GM18907 (cell line): ENCODE measurements around the gene EML4.

Experiments
- ATAC-seq: cut with Tn5 transposase; IDR thresholded peaks from one replicate; pipeline ENCODE4 v1.9.1; 2021; ENCODE audit warnings: mild to moderate bottlenecking, moderate library complexity; ENCODE audit not compliant: unreplicated experiment

Gene EML4

GRCh38 chr2:42218712-42219111 is 49.6 kb downstream of the EML4 start:
- no peak for ATAC-seq

GRCh38 chr2:42219160-42219559 is 50.0 kb downstream of the EML4 start:
- ATAC-seq: no peak

- ATAC-seq: no peak
These were observed 51.4 kb downstream of the EML4 start for GRCh38 chr2:42220566-42220965.

- ATAC-seq: peak; percentile 19
These were observed 54.1 kb downstream of the EML4 start for GRCh38 chr2:42223067-42223854.

- peak; percentile 54 for ATAC-seq
These were observed 54.7 kb downstream of the EML4 start for GRCh38 chr2:42223855-42224268.

GRCh38 chr2:42224422-42225067 is 55.4 kb downstream of the EML4 start:
- no peak for ATAC-seq

- ATAC-seq: no peak
These were observed 56.4 kb downstream of the EML4 start for GRCh38 chr2:42225573-42225972.

GRCh38 chr2:42227491-42227890 is 58.3 kb downstream of the EML4 start:
- ATAC-seq: no peak

GRCh38 chr2:42228101-42228500 is 58.9 kb downstream of the EML4 start:
- ATAC-seq: no peak

GRCh38 chr2:42229949-42230348 is 60.8 kb downstream of the EML4 start:
- no peak for ATAC-seq

- no peak for ATAC-seq
These were observed 61.7 kb downstream of the EML4 start for GRCh38 chr2:42230891-42231290.

GRCh38 chr2:42232024-42232423 is 62.9 kb downstream of the EML4 start:
- no peak for ATAC-seq

- no peak for ATAC-seq
These were observed 64.9 kb downstream of the EML4 start for GRCh38 chr2:42233976-42234441.

GRCh38 chr2:42236911-42237310 is 67.8 kb downstream of the EML4 start:
- ATAC-seq: no peak

- ATAC-seq: no peak
These were observed 69.6 kb downstream of the EML4 start for GRCh38 chr2:42238644-42239288.

- no peak for ATAC-seq
These were observed 70.1 kb downstream of the EML4 start for GRCh38 chr2:42239289-42239661.

- no peak for ATAC-seq
These were observed 70.7 kb downstream of the EML4 start for GRCh38 chr2:42239811-42240210.

GRCh38 chr2:42241517-42241916 is 72.4 kb downstream of the EML4 start:
- no peak for ATAC-seq

- no peak for ATAC-seq
These were observed 74.1 kb downstream of the EML4 start for GRCh38 chr2:42243297-42243696.

GRCh38 chr2:42244520-42244919 is 75.4 kb downstream of the EML4 start:
- ATAC-seq: no peak

GRCh38 chr2:42245396-42245795 is 76.2 kb downstream of the EML4 start:
- ATAC-seq: no peak

- ATAC-seq: no peak
These were observed 77.4 kb downstream of the EML4 start for GRCh38 chr2:42246562-42246961.
